Measurements from ENCODE around the gene SLC5A6. TPM values are rescaled to one million over a fixed set of nuclear protein-coding genes. Genes with fewer than 3 reads are reported as not detected.

SLC5A6 gene
- total RNA-seq, 1 experiment from 2014 or later = 49.0 TPM

GRCh38 chr2:27249159-27249890 is 37.3 kb upstream of the SLC5A6 start:
- no peak overlapping the region for H3K27ac ChIP-seq
- no peaks in the 10 kb centered on the region for H3K36me3 ChIP-seq (ENCODE audit: low read depth)
- no peaks in the 10 kb centered on the region for H3K79me2 ChIP-seq (ENCODE audit: low read depth)
- no peak overlapping the region for H3K4me2 ChIP-seq
- H3K27me3 ChIP-seq (ENCODE audit: insufficient read depth, low read depth) = no peaks in the 10 kb centered on the region; the same call in 1 of the 2 replicates
- H2AFZ ChIP-seq = no peak overlapping the region
- no peak for DNase-seq
- H3K9me2 ChIP-seq (ENCODE audit: insufficient read depth) = no peaks in the 10 kb centered on the region
- no TSS peak for BruUV-seq (replicated peaks)
- intact Hi-C loops (cut with micrococcal nuclease; ENCODE audit: unreplicated experiment) = no loop called here
- no peak overlapping the region for H3K4me3 ChIP-seq
- H4K20me1 ChIP-seq (ENCODE audit: insufficient read depth) = no peaks in the 10 kb centered on the region
- CTCF ChIA-PET = interaction anchor here (0.5 kb wide), 1 partner anchor 176 kb away, joined by 9 read pairs; no protein-coding TSS in a partner anchor
- H3K4me1 ChIP-seq (replicated peaks; ENCODE audit: insufficient read depth) = no peaks in the 10 kb centered on the region
- TF ChIP-seq CTCF (conservative IDR thresholded peaks at IDR 0.05) (no peak), EZH2 (IDR thresholded peaks at IDR 0.05; ENCODE audit: low read depth) (no peak)
- no peaks in the 10 kb centered on the region for H3K9me3 ChIP-seq (ENCODE audit: insufficient read depth, low read depth)
- POLR2A ChIA-PET (ENCODE audit: unreplicated experiment) = interaction anchor here (0.6 kb wide), 1 partner anchor 56 kb away, joined by 3 read pairs; no protein-coding TSS in a partner anchor
- peaks cover 4% of the 10 kb centered on the region; the same call in 1 of the 2 replicates for H3F3A ChIP-seq (ENCODE audit: insufficient read depth, low read depth)

GRCh38 chr2:27247893-27248292 is 35.8 kb upstream of the SLC5A6 start:
- BruUV-seq (replicated peaks) = no TSS peak
- CTCF ChIA-PET = no interaction called here

GRCh38 chr2:27245626-27246025 is 33.6 kb upstream of the SLC5A6 start:
- H3K36me3 ChIP-seq (ENCODE audit: low read depth) = peaks cover 3% of the 10 kb centered on the region; the same call in 1 of the 2 replicates
- H3F3A ChIP-seq (ENCODE audit: insufficient read depth, low read depth) = peaks cover 4% of the 10 kb centered on the region; the same call in 1 of the 2 replicates
- H3K4me2 ChIP-seq = no peak overlapping the region
- DNase-seq = no peak
- H3K4me3 ChIP-seq = no peak overlapping the region
- H3K27ac ChIP-seq = no peak overlapping the region
- intact Hi-C loops (cut with micrococcal nuclease; ENCODE audit: unreplicated experiment) = no loop called here
- H3K9me3 ChIP-seq (ENCODE audit: insufficient read depth, low read depth) = no peaks in the 10 kb centered on the region
- H3K9me2 ChIP-seq (ENCODE audit: insufficient read depth) = no peaks in the 10 kb centered on the region
- CTCF ChIA-PET = interaction anchor here (0.7 kb wide), 1 partner anchor 257 kb away, joined by 3 read pairs; no protein-coding TSS in a partner anchor
- TF ChIP-seq CTCF (conservative IDR thresholded peaks at IDR 0.05) (no peak), EZH2 (IDR thresholded peaks at IDR 0.05; ENCODE audit: low read depth) (no peak)
- no peak overlapping the region for H2AFZ ChIP-seq
- no peaks in the 10 kb centered on the region; the same call in 1 of the 2 replicates for H3K27me3 ChIP-seq (ENCODE audit: insufficient read depth, low read depth)
- no peaks in the 10 kb centered on the region for H4K20me1 ChIP-seq (ENCODE audit: insufficient read depth)
- H3K4me1 ChIP-seq (replicated peaks; ENCODE audit: insufficient read depth) = no peaks in the 10 kb centered on the region
- no peaks in the 10 kb centered on the region for H3K79me2 ChIP-seq (ENCODE audit: low read depth)
- POLR2A ChIA-PET (ENCODE audit: unreplicated experiment) = no interaction called here
- no TSS peak for BruUV-seq (replicated peaks)

More at GRCh38 chr2:27247893-27248292, 35.8 kb upstream of the SLC5A6 start:
- H3K36me3 ChIP-seq (ENCODE audit: low read depth) = no peaks in the 10 kb centered on the region; the same call in 1 of the 2 replicates
- DNase-seq = no peak
- no peak overlapping the region for H3K4me3 ChIP-seq
- no peaks in the 10 kb centered on the region; the same call in 1 of the 2 replicates for H3K27me3 ChIP-seq (ENCODE audit: insufficient read depth, low read depth)
- intact Hi-C loops (cut with micrococcal nuclease; ENCODE audit: unreplicated experiment) = no loop called here
- H3K79me2 ChIP-seq (ENCODE audit: low read depth) = no peaks in the 10 kb centered on the region
- H3K9me2 ChIP-seq (ENCODE audit: insufficient read depth) = no peaks in the 10 kb centered on the region
- no peak overlapping the region for H3K4me2 ChIP-seq
- H3F3A ChIP-seq (ENCODE audit: insufficient read depth, low read depth) = peaks cover 4% of the 10 kb centered on the region; the same call in 1 of the 2 replicates
- H3K27ac ChIP-seq = no peak overlapping the region
- no peaks in the 10 kb centered on the region for H3K9me3 ChIP-seq (ENCODE audit: insufficient read depth, low read depth)
- H4K20me1 ChIP-seq (ENCODE audit: insufficient read depth) = no peaks in the 10 kb centered on the region
- H2AFZ ChIP-seq = no peak overlapping the region
- POLR2A ChIA-PET (ENCODE audit: unreplicated experiment) = no interaction called here
- TF ChIP-seq EZH2 (IDR thresholded peaks at IDR 0.05; ENCODE audit: low read depth) (no peak), CTCF (conservative IDR thresholded peaks at IDR 0.05) (no peak)
- no peaks in the 10 kb centered on the region for H3K4me1 ChIP-seq (replicated peaks; ENCODE audit: insufficient read depth)
